Muscle of leg (tissue), 11 donors: Measurements from ENCODE around the gene CARMIL1. TPM values are rescaled to one million over a fixed set of nuclear protein-coding genes. Genes with fewer than 3 reads are reported as not detected.

Experiments used
- DNase-seq: peaks from one replicate; pipeline ENCODE4 v3.0.0; 2013
- H3K27ac ChIP-seq: one replicate; pipeline ENCODE4 v1.5.1; 2013; ENCODE audit warnings: mild to moderate bottlenecking, low read length, control low read depth
- H3K27me3 ChIP-seq: one replicate; pipeline ENCODE4 v1.6.1; 2013; ENCODE audit warnings: low read length; ENCODE audit not compliant: control insufficient read depth, insufficient read depth
- H3K36me3 ChIP-seq: one replicate; pipeline ENCODE4 v1.6.1; 2013; ENCODE audit warnings: low read length; ENCODE audit not compliant: control insufficient read depth, insufficient read depth
- H3K4me1 ChIP-seq: one replicate; pipeline ENCODE4 v1.6.1; 2013; ENCODE audit warnings: low read length; ENCODE audit not compliant: control insufficient read depth, insufficient read depth
- H3K4me3 ChIP-seq: one replicate; pipeline ENCODE4 v1.5.1; 2013; ENCODE audit warnings: low read length, control low read depth
- H3K9me3 ChIP-seq: replicated peaks from 2 replicates; pipeline ENCODE4 v1.6.1; 2013; ENCODE audit warnings: low read depth, low read length; ENCODE audit not compliant: control insufficient read depth
- WGBS: methylation state at CpG from one replicate; pipeline ENCODE4 v1.1.5; 2013; ENCODE audit warnings: missing lambda C conversion rate; ENCODE audit not compliant: insufficient coverage; 5-methylcytosine and 5-hydroxymethylcytosine counted together
- polyA plus RNA-seq, 8 donors: library from polyadenylated mRNA; unstranded; fragments of 120-200 nt; gene quantifications; one replicate each; pipeline versions ENCODE4 v1.2.1 to v1.2.3, GENCODE V29; 2013; ENCODE audit warnings: inconsistent platforms in 1 of 8, low replicate concordance in 1 of 8; ENCODE audit not compliant: insufficient read length in 8 of 8, insufficient read depth in 1 of 8
- total RNA-seq: library from RNA; stranded (reverse); fragments of 120-200 nt; gene quantifications from one replicate; pipeline ENCODE4 v1.2.4, GENCODE V29; 2013

CARMIL1 gene
- total and polyA plus RNA-seq, 9 donors: 3.1 to 6.4 (median 3.6) TPM

DNA sequence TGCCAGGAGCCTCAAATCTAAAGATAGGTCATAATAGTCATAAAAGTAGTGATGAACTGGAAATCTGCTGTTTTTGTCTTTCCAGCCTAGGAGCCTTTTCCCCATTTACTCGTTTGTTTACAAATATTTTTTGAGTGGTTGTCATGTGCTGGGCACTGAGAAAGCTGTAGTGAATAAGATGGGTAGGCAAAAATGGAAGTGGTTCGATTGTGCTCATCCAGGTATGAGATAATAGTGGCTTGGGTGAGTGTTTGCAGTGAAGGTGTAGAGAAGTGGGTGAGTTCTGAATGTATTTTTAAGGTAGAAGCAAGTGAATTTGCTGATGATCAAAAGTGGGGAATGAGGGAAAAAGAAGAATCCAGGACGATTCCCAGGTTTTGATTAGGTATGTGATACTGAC is 53.0 kb downstream of the CARMIL1 start:
- Histone ChIP-seq H3K4me1 (peaks cover 6% of the 10 kb centered on the region), H3K4me3 (no peak overlapping the region), H3K9me3 (no peaks in the 10 kb centered on the region), H3K27me3 (no peaks in the 10 kb centered on the region), H3K27ac (no peak overlapping the region), H3K36me3 (no peaks in the 10 kb centered on the region)
- no peak for DNase-seq
- whole genome bisulfite sequencing: 62% methylated on average over 2 of the region's 3 CpGs

DNA sequence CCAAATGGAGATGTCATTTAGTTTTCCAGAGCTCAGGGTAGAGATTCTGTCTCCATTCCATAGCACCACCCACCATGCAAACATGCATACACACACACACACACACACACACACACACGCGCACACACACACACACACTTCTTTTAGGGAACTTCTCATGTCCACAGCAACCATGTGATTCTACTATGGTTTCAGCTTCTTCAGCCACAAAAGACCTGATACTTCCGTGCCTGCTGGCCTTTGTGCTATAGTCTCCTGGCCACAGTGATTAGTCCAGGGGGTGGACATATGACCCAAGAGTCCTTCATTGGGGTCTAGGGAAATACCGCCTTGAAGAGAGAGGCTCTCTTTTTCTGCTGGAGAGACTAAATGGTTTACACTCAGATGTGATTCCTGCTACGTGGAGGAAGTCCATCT is 53.5 kb downstream of the CARMIL1 start:
- no peaks in the 10 kb centered on the region for H3K9me3 ChIP-seq
- peaks cover 6% of the 10 kb centered on the region for H3K4me1 ChIP-seq
- DNase-seq: peak; percentile 45
- H3K4me3 ChIP-seq: no peak overlapping the region
- no peaks in the 10 kb centered on the region for H3K27me3 ChIP-seq
- no peak overlapping the region for H3K27ac ChIP-seq
- WGBS: 90% methylated on average over 2 of the region's 5 CpGs
- H3K36me3 ChIP-seq: no peaks in the 10 kb centered on the region

DNA sequence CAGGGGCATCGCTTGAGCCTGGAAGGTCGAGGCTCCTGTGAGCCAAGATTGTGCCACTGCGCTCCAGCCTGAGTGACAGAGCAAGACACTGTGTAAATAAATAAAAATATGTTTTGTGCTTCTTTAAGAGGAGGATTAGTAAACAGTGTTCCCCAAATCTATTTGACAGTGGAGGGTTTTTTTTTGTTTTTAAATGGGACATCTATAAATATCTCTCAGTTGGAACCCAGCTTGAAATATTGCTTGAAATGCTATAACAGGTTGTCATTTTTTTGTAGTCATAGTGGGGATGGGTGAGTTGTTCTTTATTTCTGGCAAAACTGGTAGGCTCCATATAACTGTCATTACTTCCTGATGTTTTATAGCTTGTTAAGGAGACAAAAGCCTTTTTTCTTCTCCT is 54.3 kb downstream of the CARMIL1 start:
- 86% methylated on average over 3 of the region's 3 CpGs for WGBS
- no peak for DNase-seq
- no peaks in the 10 kb centered on the region for H3K36me3 ChIP-seq
- peaks cover 6% of the 10 kb centered on the region for H3K4me1 ChIP-seq
- no peaks in the 10 kb centered on the region for H3K9me3 ChIP-seq
- no peak overlapping the region for H3K27ac ChIP-seq
- no peaks in the 10 kb centered on the region for H3K27me3 ChIP-seq
- H3K4me3 ChIP-seq: no peak overlapping the region

DNA sequence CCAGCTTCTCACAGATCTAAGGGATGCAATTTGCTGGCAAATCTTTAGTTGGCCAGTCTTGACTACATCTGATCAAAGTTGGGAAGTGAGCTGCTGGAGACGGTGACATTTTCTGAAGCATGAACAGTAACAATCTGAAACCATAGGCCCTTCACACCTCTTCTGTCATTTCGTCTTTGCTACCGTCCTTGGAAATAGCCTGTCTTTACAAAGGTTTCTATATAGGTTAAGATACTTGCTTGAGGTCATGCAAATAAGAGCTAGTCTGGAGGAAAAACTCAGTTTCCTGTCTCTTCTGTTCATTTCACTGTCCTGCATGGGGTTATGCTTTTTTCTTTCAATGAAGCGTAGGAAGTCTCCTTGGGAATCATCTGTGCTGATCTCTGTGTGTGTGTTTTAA is 55.6 kb downstream of the CARMIL1 start:
- DNase-seq: no peak

DNA sequence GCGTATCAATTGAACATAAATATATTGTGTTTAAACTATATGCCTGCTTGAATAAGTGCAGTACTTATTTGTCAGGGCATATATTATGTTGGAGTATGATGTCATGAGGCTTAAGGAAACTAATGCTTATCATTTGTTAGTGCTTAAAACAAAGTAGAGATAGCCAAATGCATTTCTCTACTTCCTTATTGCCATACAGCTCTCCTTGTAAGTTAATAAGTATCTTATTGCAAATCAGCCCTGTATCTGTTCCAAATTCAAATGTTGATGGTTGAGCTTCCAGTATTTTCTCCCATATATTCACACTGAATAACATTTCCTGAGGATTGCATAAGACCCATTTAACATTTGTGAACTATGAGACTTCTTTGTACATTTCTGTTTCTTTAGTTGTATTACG is 57.8 kb downstream of the CARMIL1 start:
- DNase-seq: no peak
- H3K4me1 ChIP-seq: no peaks in the 10 kb centered on the region
- no peaks in the 10 kb centered on the region for H3K9me3 ChIP-seq
- H3K36me3 ChIP-seq: no peaks in the 10 kb centered on the region
- H3K27ac ChIP-seq: no peak overlapping the region
- H3K27me3 ChIP-seq: no peaks in the 10 kb centered on the region
- H3K4me3 ChIP-seq: no peak overlapping the region
- no CpG with 5 or more reads among the region's 2 CpGs for WGBS

More for the DNA sequence above, 55.6 kb downstream of the CARMIL1 start:
- no peaks in the 10 kb centered on the region for H3K27me3 ChIP-seq
- no peak overlapping the region for H3K4me3 ChIP-seq
- no peaks in the 10 kb centered on the region for H3K9me3 ChIP-seq
- peaks cover 6% of the 10 kb centered on the region for H3K4me1 ChIP-seq
- WGBS: 60% methylated on average over 1 of the region's 4 CpGs
- H3K27ac ChIP-seq: no peak overlapping the region
- H3K36me3 ChIP-seq: no peaks in the 10 kb centered on the region

DNA sequence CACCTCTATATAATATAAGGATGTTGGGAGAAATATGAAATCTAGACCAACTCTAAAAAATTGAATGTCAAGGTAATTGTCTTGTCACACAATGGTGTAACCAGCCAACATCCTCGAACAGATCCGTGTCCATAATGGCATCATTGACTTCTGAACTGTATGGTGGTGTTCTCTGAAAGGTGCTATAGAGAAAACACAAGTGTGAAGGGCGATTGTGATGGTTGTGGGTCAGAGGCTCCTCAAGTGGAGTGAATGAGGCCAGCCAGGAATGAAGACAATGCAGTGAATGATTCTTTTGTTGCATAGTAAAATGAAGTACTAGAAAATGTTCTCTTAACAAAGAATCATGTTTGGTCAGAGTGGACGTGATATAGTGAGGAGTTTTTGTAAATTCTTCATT is 58.3 kb downstream of the CARMIL1 start:
- Histone ChIP-seq H3K27me3 (no peaks in the 10 kb centered on the region), H3K27ac (no peak overlapping the region), H3K9me3 (no peaks in the 10 kb centered on the region), H3K4me1 (no peaks in the 10 kb centered on the region), H3K36me3 (no peaks in the 10 kb centered on the region), H3K4me3 (no peak overlapping the region)
- 92% methylated on average over 2 of the region's 4 CpGs for WGBS
- DNase-seq: no peak

DNA sequence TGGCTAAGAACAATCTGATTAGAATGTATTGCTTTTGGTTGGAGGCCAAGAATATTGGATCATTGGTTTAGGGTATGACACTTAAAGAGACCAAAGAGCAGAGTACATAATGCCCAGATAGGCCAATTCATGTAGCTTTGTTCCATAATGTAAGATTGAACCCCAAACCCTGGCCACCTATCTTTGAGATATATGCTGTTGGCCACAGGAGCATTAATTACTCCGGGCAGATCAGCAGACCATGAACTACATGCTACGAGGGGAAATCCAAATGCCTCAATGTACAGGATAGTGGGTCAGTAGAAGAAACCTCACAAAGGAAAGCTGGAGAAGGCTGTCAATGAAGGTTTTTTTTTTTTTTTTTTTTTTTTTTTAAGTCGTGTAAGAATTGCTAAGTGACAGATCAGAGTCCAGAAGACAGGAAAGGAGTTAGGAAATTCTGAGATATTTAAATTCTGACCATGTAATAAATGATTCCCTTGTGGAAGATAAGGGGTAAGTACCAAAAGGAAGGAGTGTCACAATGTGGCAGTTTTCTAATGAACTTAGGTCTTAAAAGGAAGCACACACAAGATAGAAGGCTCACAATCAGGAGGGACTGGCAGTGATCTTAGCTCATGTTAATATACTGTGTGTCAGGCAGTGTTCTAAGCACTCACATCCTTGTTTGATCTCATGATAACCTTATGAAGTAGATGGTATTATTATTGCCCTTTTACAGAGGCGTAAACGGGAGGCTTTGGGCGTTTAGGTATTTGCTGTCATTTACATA is 61.4 kb downstream of the CARMIL1 start:
- H3K27ac ChIP-seq: no peak overlapping the region
- no peaks in the 10 kb centered on the region for H3K27me3 ChIP-seq
- H3K4me3 ChIP-seq: no peak overlapping the region
- no peaks in the 10 kb centered on the region for H3K4me1 ChIP-seq
- DNase-seq: no peak
- WGBS: 81% methylated on average over 5 of the region's 6 CpGs
- H3K9me3 ChIP-seq: no peaks in the 10 kb centered on the region
- H3K36me3 ChIP-seq: no peaks in the 10 kb centered on the region

DNA sequence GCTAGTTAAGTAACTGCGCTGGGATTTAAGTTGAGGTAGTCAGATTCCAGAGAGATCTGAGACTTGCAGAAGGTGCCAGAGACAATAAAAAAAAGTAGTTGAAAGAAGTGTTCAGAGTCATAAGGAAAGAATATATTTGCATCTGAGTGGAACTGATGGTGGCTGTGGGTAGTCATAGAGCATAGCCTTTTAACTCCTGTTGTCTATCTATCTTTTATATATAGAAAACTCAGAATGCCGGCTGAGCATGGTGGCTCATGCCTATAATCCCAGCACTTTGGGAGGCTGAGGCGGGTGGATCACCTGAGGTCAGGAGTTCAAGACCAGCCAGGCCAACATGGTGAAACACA is 62.0 kb downstream of the CARMIL1 start:
- no peaks in the 10 kb centered on the region for H3K9me3 ChIP-seq
- H3K27ac ChIP-seq: no peak overlapping the region
- H3K4me3 ChIP-seq: no peak overlapping the region
- H3K27me3 ChIP-seq: no peaks in the 10 kb centered on the region
- no peaks in the 10 kb centered on the region for H3K36me3 ChIP-seq
- DNase-seq: no peak
- H3K4me1 ChIP-seq: no peaks in the 10 kb centered on the region
- 67% methylated on average over 1 of the region's 3 CpGs for WGBS

DNA sequence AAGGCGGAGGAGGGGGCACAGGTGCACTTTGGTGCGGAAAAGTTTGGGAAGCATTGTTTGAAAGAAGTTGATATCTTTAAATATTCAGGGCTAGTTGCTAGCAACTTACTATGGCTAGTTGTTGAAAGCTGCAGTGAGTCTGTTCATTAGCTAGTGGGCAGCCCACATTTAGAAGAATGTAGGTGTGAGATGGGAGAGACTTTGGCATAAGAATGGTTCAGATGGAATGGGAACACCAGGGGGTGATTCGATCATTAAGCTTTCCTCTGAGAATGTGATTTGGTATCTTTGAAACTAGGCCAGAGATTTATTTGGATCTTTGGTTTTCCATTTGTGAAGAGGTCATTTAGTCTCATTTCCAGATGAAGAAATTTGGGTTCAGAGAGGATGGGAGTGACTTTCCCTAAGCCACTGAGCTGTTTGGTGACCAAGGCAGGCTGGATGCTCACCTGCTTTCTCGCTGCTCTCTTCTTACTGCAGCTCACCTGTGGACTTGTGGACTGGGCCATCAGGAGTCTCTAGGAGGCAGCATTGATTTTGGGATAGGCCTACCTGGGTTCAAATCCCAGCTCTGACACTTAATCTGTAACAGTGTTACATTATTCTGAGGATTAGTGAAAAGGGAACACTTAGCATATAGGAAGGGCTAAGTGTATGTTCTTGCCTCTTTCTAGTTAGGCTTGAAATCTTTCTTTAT is 62.9 kb downstream of the CARMIL1 start:
- Histone ChIP-seq H3K4me3 (no peak overlapping the region), H3K27ac (no peak overlapping the region), H3K27me3 (no peaks in the 10 kb centered on the region), H3K4me1 (no peaks in the 10 kb centered on the region), H3K9me3 (no peaks in the 10 kb centered on the region), H3K36me3 (no peaks in the 10 kb centered on the region)
- WGBS: 89% methylated on average over 4 of the region's 4 CpGs
- DNase-seq: no peak

DNA sequence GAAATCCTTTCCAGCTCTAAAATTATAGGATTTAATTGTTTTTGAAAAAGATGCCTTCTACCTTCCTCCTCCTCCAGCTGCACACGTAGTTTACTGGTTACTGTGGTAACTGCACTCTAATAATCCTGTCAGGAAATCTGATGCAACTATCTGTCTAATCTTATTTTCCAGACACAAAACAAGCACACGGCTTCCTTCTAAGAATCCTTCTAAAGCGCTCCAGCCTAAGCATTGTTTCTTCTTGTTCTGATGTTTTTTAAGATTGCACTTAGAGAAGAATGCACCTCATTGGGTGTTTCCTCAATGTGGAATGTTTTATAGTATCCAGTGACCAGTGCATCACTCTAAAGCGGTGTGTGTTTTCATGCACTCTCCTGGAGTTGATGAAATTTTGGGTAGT is 63.6 kb downstream of the CARMIL1 start:
- DNase-seq: peak; percentile 77
- H3K27me3 ChIP-seq: no peaks in the 10 kb centered on the region

More for the DNA sequence above, 63.6 kb downstream of the CARMIL1 start:
- no peaks in the 10 kb centered on the region for H3K36me3 ChIP-seq
- H3K4me3 ChIP-seq: no peak overlapping the region
- no peak overlapping the region for H3K27ac ChIP-seq
- 43% methylated on average over 1 of the region's 4 CpGs for WGBS
- no peaks in the 10 kb centered on the region for H3K9me3 ChIP-seq
- no peaks in the 10 kb centered on the region for H3K4me1 ChIP-seq
